Cardiac septum (tissue), 1 donor: ENCODE measurements around the gene PUSL1. TPM values are rescaled to one million over a fixed set of nuclear protein-coding genes. Genes with fewer than 3 reads are reported as not detected.

Experiments
- DNase-seq: peaks from one replicate; pipeline ENCODE4 v3.0.0-alpha.2; 2020; ENCODE audit warnings: low spot score
- intact Hi-C: fragments of 100-400 bp; cut with DNase I; formaldehyde crosslinking; loops from one replicate; pipeline ENCODE4 v1.14.0; 2022
- total RNA-seq: library from RNA; stranded (reverse); fragmentation: NEBNext Ultra II Directional; extraction: Animal tissue kit (Norgen Biotek cat#: 25700); gene quantifications from one replicate; pipeline ENCODE4 v1.2.1, GENCODE V29; 2021
- donor health status: DM: no; HTN: no; CAD: no.

PUSL1 gene
- total RNA-seq, 1 donor from 2014 or later = 10.5 TPM

DNA sequence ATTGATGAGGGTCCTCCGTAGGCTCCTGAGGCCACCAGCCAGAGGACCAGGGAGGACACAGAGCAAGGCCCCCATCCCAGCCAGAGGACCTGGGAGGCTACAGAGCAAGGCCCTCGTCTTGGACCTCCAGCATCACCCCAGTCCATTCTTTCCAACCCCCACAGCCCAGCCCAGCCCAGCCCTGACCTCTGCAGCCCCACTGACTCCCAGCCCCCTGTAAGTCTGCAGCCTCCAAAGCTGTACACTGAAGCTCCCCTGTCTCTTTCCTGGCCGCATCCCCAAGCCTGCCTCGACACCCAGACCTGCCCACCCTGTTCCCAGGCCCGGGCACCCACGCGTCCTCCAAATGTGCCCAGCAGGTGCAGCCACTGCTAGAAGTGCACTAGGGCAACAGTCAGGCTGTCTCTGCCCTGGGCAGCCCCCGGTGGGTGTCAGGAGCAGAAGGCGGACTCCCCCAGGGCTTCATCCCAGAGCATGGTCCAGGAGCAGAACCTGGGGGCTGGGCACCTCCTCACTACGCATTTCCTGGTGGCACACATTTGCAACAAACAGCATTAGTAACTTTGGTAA, 38.7 kb downstream of the PUSL1 start:
- intact Hi-C loops = loop anchor here (2.0 kb wide), 1 partner anchor 22 kb away; the partner anchor contains the start of genes CPTP and INTS11
- no peak for DNase-seq

DNA sequence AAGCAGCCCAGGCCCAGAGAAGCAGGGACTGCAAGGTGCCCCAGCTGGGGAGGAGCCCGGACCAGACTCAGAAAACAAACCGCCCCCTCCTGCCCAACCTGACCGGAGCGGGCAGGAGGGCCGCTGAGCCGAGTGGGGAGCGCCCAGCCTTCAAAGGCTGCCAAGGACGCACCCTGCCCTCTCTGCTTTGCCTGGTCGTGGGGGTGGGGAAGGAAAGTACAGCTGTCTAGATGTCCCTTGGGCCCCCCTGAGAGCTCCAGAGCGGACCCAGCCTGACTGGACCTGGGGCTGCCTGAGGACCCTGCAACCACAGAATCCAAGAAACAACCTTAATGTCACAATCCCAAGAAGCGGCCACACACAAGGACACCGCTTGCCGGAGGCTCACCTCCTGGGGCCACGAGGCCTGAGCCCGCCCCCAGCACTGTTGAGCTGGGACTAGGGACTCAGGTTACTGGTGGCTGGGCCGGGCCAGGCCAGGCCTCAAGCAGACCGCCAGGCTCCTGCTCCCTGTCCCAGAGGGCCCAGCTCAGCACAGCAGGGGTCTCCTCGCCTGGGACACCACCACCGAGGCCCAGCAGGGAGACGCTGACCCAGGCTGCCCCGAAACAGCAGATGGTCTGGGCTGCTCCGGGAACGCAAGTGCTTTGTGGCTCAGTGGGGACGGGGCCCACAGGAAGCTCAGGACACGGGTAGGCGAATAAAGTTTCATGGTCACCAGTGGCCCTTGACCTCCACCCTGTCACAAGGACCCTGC, 39.4 kb downstream of the PUSL1 start:
- intact Hi-C loops = loop anchor here (2.0 kb wide), 3 partner anchors 23 to 39 kb away; partner anchors contain the start of genes AURKAIP1, CPTP, INTS11 and PUSL1
- no peak for DNase-seq

DNA sequence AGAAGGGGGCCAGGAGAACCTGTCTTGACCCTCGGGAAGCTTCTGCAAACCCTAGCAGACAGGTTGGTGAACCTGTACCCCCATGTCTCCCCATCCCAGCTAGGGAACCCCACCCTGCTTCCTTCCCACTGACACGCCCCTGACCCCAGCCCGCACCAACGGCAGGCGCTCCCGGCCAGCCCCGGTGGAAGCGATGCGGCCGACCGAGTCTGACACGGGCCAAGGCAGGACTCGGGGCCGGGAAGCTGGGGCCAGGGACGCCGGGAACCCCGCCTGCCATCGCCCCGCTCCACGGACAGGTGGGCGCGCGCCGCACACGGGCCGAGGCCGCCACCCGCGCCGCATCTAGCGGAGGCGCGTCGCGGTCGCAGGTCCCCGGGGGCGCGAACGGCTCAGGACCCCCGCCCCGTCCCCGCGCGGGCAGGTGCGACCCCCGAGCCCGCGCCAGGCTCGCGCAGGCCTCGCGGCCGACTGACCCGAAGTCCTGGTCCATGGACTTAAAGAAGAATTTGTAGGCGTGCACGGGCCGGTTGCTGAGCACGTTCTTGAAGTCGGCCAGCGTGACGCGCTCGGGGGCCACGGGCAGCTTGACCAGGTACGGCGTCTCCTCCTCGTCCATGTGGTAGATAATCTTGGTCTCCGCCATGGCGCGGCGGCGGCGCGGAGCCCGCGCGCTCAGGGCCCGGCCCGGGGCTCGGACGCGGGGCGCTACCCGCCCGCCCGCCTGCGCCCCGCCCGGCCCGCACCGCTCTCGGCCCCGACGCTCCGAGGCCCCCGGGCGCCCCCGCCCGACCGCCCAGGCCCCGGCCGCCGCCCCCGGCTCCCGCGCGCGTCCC, 40.2 kb downstream of the PUSL1 start:
- intact Hi-C loops = loop anchor here (2.0 kb wide), 2 partner anchors 26 to 40 kb away; partner anchors contain the start of genes AURKAIP1 and PUSL1
- no peak for DNase-seq

DNA sequence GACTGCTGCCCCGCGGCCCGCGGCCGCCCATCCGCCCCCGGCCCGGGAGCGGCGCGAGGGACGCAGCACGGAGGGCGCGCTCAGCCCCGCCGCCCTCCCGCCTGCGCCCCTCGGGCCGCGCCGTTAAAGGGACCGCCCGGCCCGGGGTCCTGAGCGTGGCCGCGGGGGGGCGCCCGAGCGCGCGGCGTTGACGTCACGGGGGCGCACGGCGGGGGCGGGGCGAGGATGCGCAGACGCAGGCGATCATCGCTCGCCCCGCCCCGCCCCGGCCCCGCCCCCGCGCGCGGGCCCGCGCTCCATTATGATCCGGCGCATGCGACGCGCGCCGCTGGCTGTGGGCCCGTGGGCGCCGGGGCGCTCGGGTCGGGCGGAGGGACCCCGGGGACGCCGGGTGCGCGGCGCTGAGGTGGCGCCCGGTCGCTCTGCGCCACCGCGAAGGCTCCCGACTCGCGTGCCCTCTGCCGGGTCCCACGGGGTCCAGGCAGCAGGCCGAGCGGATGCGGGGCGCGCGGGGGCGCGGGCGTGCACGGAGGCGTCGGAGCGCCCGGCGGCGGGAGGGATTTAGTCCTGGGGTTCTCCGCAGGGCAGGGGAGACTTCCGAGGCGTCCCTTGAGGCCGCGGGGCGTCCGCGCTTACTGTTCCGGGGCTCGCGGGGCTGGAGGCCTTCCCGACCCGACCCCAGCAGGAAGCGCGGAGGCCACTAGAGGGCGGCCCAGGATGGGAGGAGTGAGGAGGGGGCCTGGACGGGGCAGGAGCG, 41.0 kb downstream of the PUSL1 start, which contains the start of gene DVL1:
TSS of gene DVL1 (minus strand) at position 163 of the 757 bp plus-strand sequence. CDS start 353 bp downstream, outside the sequence.
- no peak for DNase-seq
- intact Hi-C loops = loop anchor here (2.0 kb wide), 2 partner anchors 25 to 41 kb away; partner anchors contain the start of genes AURKAIP1 and PUSL1

DNA sequence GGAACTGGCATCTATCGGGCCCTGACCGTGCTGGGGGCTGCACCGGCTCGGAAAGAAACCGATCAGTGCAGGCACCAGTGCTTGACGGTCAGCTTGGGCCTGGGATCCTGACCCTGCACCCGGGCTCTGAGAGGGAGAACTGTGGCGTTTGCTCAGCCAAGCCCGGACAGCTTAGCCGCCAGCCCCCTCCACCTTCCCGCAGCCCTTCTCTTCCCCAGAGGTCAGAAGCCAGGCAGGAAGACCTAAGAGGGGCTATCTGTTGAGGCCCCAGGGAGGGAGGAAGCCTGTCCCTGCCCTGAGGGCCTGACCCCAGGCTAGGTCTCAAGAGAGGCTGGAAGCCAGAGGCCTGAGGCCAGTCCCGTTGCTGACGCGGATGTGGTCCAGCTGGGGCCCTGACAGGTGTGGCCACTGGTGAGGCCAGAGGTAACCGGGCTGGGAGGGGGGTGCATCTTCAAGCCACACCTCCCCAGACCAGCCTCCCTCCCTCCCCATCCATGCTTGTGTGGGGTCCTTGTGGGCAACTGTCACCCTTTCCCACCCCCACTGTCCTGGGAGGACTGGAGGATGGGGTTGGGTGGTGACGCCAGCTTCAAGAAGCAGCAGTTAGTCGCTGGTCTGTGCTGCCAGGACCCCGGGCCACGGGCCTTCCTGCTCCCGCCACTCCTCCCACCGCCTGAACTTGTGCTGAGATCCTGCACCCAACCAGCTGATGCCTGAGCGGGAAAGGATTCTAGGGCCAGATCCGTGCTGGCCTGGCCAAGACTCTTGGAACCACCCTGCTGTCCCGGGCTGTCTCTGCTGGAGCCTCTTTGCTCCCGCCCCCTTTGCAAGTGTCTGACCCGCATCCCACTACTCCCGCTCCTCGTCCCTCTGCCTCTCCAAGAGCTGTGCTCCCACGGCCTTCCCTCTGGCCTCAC, 43.4 kb downstream of the PUSL1 start:
- intact Hi-C loops = no loop called here
- no peak for DNase-seq

DNA sequence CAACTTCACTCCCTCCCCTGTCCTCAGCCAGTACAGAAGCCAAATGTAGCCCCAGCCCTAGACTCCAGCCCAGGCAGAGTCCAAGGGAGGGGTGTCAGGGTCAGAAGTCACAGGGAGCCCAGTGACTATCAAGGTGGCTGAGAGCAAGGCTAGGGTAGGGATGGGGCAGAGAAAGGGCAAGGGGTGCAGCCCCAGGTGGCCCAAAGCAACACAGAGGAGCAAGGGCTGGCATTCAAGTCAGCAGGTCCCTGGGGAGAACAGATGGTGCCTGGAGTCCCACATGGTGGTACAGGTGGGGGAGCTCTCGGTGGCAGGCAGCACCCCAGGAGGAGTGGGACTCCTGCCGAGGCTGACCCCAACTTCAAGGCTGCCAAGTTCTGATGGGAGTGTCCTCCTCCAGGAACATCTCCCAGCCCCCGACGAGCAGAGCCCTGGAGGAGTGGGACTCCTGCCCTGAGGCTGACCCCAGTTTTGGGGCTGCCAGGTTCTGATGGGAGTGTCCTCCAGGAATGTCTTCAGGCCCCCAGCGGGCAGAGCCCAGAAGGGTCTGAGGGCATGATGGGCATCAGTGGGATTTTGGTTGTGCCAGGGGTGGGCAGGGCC, 44.5 kb downstream of the PUSL1 start:
- intact Hi-C loops = no loop called here
- no peak for DNase-seq

DNA sequence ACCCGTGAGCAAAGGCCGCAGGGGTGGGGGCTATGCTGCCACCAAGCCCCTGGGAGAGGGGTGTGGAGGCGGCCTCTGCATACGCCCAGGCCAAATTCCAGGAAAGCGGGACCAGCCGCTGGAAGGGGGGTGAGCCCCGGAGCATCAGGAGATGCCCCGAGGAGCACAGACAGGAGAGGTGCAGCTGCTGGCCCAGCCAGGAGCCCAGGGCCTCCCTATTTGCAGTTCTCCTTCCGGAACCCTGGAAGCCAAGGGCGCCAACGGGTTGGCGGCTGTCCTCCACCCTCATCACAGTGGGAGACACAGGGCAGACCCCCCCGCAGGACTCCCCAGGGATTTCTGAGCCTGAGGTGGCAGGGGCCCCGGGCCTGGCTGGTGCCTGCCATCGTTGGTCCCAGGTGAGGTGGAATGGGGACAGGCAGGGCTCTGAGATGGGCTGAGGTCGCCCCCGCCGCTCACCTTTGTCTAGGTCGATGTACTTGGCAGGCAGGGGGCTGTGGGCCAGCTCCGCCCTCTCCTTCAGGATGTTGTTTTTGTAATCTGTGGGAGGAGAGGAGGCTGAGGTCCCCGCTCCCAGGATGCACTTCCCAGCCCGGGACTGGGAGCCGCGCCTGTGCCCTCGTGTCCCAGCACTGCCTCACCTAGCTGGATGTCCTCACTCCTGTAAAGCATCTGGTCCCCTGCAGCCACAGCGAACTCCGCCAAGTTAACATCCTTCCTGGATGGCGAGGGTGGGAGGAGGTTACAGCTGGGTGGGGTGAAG, 45.2 kb downstream of the PUSL1 start:
- intact Hi-C loops = no loop called here
- DNase-seq = no peak

DNA sequence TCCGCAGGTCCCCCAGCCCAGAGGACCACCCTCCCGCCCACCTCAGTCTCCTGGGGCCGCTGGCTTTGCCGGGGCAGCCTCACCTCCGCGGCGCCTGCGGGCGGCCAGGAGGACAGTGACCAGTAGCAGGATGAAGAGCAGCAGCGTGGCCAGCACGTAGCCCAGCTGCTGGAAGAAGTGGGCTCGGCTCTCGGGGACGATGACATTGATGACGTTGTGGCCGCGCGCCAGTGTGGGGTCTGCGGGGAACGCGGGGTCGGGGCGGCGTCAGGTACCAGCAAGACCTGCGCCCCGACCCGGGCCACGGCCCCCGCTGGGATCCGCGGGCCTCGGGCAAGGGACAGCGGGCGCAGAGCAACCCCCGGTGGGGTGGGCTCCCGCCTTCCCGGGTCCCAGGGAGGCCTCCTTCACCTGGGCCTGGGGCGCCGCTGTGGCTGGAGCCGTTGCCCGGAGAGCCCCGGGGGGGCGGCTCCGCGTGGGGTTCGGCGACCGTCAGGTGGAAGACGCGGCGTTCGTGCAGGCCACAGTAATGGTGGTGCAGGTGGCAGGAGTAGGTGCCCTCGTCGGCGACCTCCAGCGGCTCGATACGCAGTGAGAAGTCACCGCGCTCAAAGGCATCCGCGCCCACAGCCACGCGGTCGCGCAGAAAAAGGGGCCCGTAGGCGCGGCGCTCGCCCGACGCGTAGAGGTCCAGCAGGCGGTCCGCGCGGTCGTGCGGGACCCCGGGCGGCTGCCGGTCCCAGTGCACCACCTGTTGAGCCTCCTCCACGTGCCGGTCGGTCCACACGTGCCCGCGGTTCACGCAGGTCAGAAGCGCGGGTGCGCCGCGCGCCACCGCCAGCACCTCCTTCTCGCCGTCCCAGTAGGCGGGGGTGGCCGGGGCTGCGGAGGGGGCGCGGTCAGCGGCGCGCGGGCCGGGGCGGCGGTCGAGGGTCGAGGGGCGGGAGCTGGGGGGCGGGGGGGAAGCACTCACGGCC, 46.2 kb downstream of the PUSL1 start:
- no peak for DNase-seq
- intact Hi-C loops = loop anchor here (5.0 kb wide), 1 partner anchor 78 kb away; no protein-coding TSS in a partner anchor

DNA sequence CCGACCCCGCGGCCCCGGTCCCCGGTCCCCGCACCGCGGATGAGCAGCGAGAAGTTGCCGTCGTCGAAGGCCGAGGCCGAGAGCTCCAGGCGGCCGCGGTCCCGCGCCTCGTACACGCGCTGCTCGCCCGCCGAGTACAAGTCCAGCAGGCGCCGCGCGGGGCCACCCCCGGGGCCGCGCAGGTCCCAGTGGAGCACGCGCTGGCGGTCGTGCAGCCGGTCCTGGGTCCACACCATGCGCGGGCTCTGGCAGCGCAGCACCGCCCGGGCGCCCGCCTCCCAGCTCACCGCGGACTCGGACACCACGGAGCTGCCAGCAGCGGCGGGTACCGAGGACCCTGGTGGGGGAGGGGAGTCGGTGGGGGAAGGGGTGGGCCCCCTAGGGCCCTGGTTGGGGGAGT, 47.0 kb downstream of the PUSL1 start:
- DNase-seq = no peak
- intact Hi-C loops = loop anchor here (5.0 kb wide), 1 partner anchor 77 kb away; no protein-coding TSS in a partner anchor

DNA sequence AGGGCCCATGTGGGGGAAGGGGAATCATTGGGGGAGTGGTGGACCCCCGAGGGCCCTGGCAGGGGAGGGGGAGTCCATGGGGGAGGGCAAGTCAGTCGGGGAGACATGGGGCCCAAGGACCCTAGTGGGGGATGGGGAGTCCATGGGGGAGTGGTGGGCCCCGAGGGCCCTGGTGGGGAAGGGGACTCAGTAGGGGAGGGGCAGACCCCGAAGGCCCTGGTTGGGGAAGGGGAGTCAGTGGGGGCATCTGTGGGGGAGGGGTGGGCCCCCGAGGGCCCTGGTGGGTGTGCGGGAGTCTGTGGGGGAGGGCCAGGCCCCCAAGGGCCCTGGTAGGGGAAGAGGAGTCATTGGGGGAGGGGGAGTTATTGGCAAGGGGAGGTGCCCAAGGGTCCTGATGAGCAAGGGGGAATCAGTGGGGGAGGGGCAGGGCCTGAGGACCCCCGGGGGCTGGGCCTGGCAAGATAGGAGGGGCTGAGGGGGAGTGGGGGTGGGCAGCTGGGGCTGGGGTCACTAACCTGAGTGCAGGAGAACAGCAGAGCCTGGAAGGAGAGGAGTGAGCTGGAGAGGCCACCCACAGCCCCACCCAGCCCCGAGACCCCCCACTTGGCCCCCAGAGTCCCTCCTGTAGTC, 47.9 kb downstream of the PUSL1 start:
- DNase-seq = no peak

DNA sequence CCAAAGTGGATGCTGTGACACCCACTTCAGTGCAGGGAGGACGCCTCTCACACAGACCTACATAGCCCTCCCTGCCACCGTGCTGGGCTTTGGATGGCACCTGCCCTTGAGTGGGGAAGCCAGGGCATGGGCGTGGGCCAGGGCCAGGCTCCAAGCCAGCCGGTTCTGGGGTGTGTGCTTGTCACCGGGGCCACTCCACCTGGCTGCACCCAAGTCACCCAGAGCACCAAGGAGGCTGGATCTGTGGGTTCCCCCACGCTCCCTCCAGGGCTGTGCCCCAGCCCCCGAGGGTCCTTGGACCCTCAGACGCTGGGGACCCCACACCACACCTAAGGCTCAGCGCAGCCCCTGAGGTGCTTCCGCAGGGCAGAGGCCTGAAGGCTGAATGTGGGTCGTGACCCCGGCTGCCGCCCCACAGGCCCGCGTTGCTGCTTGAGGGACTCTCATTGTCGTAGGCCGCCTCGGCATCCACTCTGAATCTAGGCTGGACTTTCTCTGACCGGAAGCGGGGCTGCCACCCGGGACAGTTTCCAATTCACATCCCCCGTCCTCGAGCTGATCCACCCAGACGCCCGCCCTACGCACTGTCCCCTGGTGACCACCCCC, 48.5 kb downstream of the PUSL1 start:
- DNase-seq = no peak
- intact Hi-C loops = loop anchor here (5.0 kb wide), 1 partner anchor 75 kb away; no protein-coding TSS in a partner anchor

More for the DNA sequence above, 47.9 kb downstream of the PUSL1 start:
- intact Hi-C loops = loop anchor here (5.0 kb wide), 1 partner anchor 76 kb away; no protein-coding TSS in a partner anchor

DNA sequence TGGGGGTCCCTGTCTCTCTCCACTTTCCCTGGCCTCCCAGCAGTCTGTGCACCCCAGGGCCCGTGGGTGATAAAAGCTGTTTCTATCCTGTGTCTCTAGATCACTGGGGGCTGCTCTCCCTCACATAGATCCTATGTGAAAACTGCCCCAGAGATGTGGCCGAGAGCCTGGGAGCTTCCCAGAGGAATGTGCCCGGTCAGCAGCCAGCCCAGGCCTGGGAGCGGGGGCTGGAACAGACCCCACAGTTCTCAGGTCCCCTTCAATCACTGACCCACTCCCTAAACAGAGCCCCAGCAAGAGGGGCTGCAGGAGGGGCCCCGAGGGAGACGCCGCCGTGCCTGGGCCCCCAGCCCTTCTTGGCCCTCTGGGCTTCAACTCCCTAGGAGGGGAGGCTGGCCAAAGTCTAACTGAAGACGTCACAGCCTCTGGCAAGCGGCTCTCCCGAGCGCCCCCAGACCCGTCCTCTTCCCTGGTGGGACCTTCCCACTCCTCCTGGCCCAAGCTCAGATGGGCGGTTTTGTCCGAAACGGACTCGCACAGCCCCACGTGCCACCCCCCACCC, 49.6 kb downstream of the PUSL1 start:
- DNase-seq = no peak
- intact Hi-C loops = loop anchor here (5.0 kb wide), 1 partner anchor 74 kb away; no protein-coding TSS in a partner anchor

DNA sequence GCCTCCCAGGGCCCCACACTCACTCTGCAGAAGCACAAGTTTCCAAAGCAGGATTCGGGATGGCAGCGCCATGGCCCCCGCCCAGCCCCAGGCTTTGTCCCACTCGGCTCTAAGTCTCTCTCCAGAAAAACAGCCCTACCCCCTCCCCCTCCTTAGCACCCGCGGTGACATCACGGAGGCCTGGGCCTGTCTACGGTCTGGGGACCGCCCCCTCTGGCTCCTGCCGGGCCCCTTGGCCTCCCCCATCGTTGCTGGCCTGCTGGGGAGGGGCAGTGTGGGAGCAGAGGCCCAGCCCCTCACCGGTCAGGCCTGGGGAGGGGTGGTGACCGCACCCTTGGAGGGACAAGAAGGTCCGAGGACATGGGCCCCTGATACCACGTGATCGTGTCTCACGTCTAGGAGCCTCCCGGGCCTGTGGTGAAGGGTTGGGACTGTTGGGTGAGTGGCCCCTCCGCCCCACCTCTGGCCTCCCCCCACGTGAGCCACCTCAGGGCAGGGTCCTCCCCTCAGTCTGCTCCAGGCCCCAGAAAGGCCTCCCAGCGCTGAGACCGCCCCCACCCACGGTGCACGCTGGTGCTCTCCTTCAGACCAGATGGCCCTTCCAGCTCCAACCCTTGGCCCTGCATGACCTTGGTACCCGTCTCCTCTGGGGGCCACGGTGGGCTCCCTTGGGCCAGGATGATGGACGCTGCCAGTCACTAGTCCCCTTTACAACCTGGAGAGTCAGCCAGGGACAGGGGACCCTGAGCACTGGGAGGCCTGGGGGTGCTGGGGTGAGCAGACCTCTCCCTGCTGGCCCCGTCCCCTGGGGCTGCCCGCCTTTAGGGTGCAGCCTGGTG, 50.3 kb downstream of the PUSL1 start, which contains the start of gene MXRA8:
TSS of gene MXRA8 (minus strand) at position 123 of the 839 bp plus-strand sequence. CDS start at position 72, 51 bp downstream.
- intact Hi-C loops = loop anchor here (5.0 kb wide), 1 partner anchor 74 kb away; no protein-coding TSS in a partner anchor
- DNase-seq = no peak
